Prostate gland (tissue), 2 donors: ENCODE results near the gene CDH8.

Source experiments
- POLR2A ChIP-seq: fragments of 450-650 bp; IDR thresholded peaks from one replicate; pipeline ENCODE4 v1.6.1; 2016; ENCODE audit warnings: antibody characterized with exemption, mild to moderate bottlenecking
- TF ChIP-seq, protein P1 (sequence below), 4 experiments: fragments of 200-600 bp in 2 of 4; fragments of 450-650 bp in 2 of 4; sonication (generic) in 2 of 4; IDR thresholded peaks; 1 replicate in 3 of 4; 2 replicates in 1 of 4; pipeline ENCODE4 v1.5.1; 2016 to 2019; ENCODE audit warnings: antibody characterized with exemption in 4 of 4, mild to moderate bottlenecking in 2 of 4, moderate library complexity in 2 of 4

- TF ChIP-seq, protein P1, sequence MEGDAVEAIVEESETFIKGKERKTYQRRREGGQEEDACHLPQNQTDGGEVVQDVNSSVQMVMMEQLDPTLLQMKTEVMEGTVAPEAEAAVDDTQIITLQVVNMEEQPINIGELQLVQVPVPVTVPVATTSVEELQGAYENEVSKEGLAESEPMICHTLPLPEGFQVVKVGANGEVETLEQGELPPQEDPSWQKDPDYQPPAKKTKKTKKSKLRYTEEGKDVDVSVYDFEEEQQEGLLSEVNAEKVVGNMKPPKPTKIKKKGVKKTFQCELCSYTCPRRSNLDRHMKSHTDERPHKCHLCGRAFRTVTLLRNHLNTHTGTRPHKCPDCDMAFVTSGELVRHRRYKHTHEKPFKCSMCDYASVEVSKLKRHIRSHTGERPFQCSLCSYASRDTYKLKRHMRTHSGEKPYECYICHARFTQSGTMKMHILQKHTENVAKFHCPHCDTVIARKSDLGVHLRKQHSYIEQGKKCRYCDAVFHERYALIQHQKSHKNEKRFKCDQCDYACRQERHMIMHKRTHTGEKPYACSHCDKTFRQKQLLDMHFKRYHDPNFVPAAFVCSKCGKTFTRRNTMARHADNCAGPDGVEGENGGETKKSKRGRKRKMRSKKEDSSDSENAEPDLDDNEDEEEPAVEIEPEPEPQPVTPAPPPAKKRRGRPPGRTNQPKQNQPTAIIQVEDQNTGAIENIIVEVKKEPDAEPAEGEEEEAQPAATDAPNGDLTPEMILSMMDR (IDR thresholded peaks at IDR 0.05) = no peak
- no peak for TF ChIP-seq POLR2A
Measured at GRCh38 chr16:61812251-61812650, 224.0 kb downstream of the CDH8 start.
